Stimulated activated naive CD8-positive, alpha-beta T cell treated with anti-CD3 and anti-CD28 coated beads, Interleukin-15, Interleukin-2, amounts not matched to agents 100 ng/mL and 50 ng/mL, for 24 hours (primary cell): ENCODE results near the gene HSFX1.
"Not testable (repeated sequence)": the region's sequence is repeated elsewhere in the genome, so short reads cannot be mapped to it uniquely, and the experiment has no call there.

Source experiments
- H3K27ac Mint-ChIP-seq: one replicate; pipeline ENCODE4 v1.8.0; 2021; ENCODE audit warnings: mild to moderate bottlenecking, mixed read lengths
- H3K27me3 Mint-ChIP-seq: one replicate; pipeline ENCODE4 v1.8.0; 2021; ENCODE audit warnings: mixed read lengths
- H3K36me3 Mint-ChIP-seq: one replicate; pipeline ENCODE4 v1.8.0; 2021; ENCODE audit warnings: low read depth, mixed read lengths
- H3K4me1 Mint-ChIP-seq: one replicate; pipeline ENCODE4 v1.8.0; 2021; ENCODE audit warnings: low read depth, mixed read lengths
- H3K4me3 Mint-ChIP-seq: one replicate; pipeline ENCODE4 v1.8.0; 2021; ENCODE audit warnings: mild to moderate bottlenecking, mixed read lengths
- H3K9me3 Mint-ChIP-seq: one replicate; pipeline ENCODE4 v1.8.0; 2021; ENCODE audit warnings: mixed read lengths

Gene HSFX1

GRCh38 chrX:149781727-149782126 is 7.9 kb downstream of the HSFX1 start, which contains the start of gene MAGEA9:
TSS of gene MAGEA9 (plus strand) at chrX:149781930. CDS start at chrX:149786211, 4,281 bp downstream.
- H3K9me3 Mint-ChIP-seq, H3K27me3 Mint-ChIP-seq, H3K27ac Mint-ChIP-seq, H3K4me3 Mint-ChIP-seq, H3K36me3 Mint-ChIP-seq, H3K4me1 Mint-ChIP-seq: not testable (repeated sequence)

GRCh38 chrX:149795531-149795930 is 21.7 kb downstream of the HSFX1 start:
- H3K9me3 Mint-ChIP-seq, H3K27ac Mint-ChIP-seq, H3K36me3 Mint-ChIP-seq, H3K4me3 Mint-ChIP-seq, H3K27me3 Mint-ChIP-seq: not testable (repeated sequence)
- peaks cover 32% of the 10 kb centered on the region for H3K4me1 Mint-ChIP-seq

- Mint-ChIP-seq H3K27ac (peak overlapping the region; percentile 5), H3K4me1 (peaks cover 39% of the 10 kb centered on the region), H3K27me3 (no peaks in the 10 kb centered on the region), H3K4me3 (no peak overlapping the region), H3K36me3 (no peaks in the 10 kb centered on the region), H3K9me3 (no peaks in the 10 kb centered on the region)
These were observed 25.3 kb downstream of the HSFX1 start for GRCh38 chrX:149799095-149799714.

GRCh38 chrX:149799938-149800337 is 26.1 kb downstream of the HSFX1 start:
- Mint-ChIP-seq H3K9me3 (no peaks in the 10 kb centered on the region), H3K4me3 (no peak overlapping the region), H3K27ac (no peak overlapping the region), H3K27me3 (no peaks in the 10 kb centered on the region), H3K36me3 (no peaks in the 10 kb centered on the region), H3K4me1 (peaks cover 39% of the 10 kb centered on the region)

- no peak overlapping the region for H3K27ac Mint-ChIP-seq
- H3K36me3 Mint-ChIP-seq = no peaks in the 10 kb centered on the region
- H3K27me3 Mint-ChIP-seq = no peaks in the 10 kb centered on the region
- H3K4me1 Mint-ChIP-seq = peaks cover 24% of the 10 kb centered on the region
- H3K9me3 Mint-ChIP-seq = no peaks in the 10 kb centered on the region
- H3K4me3 Mint-ChIP-seq = no peak overlapping the region
These were observed 29.7 kb downstream of the HSFX1 start for GRCh38 chrX:149803458-149804062.

- Mint-ChIP-seq H3K9me3 (no peaks in the 10 kb centered on the region), H3K27me3 (no peaks in the 10 kb centered on the region), H3K4me1 (peaks cover 21% of the 10 kb centered on the region), H3K36me3 (no peaks in the 10 kb centered on the region), H3K4me3 (no peak overlapping the region), H3K27ac (no peak overlapping the region)
These were observed 30.2 kb downstream of the HSFX1 start for GRCh38 chrX:149804102-149804501.

- H3K27me3 Mint-ChIP-seq = no peaks in the 10 kb centered on the region
- H3K4me1 Mint-ChIP-seq = no peaks in the 10 kb centered on the region
- no peak overlapping the region for H3K27ac Mint-ChIP-seq
- no peaks in the 10 kb centered on the region for H3K9me3 Mint-ChIP-seq
- no peaks in the 10 kb centered on the region for H3K36me3 Mint-ChIP-seq
- no peak overlapping the region for H3K4me3 Mint-ChIP-seq
These were observed 34.0 kb downstream of the HSFX1 start for GRCh38 chrX:149807747-149808458.

- H3K9me3 Mint-ChIP-seq = no peaks in the 10 kb centered on the region
- no peaks in the 10 kb centered on the region for H3K36me3 Mint-ChIP-seq
- no peaks in the 10 kb centered on the region for H3K27me3 Mint-ChIP-seq
- no peak overlapping the region for H3K4me3 Mint-ChIP-seq
- H3K27ac Mint-ChIP-seq = no peak overlapping the region
- peaks cover 9% of the 10 kb centered on the region for H3K4me1 Mint-ChIP-seq
These were observed 44.8 kb downstream of the HSFX1 start for GRCh38 chrX:149818652-149819051.

- no peak overlapping the region for H3K4me3 Mint-ChIP-seq
- no peak overlapping the region for H3K27ac Mint-ChIP-seq
- H3K36me3 Mint-ChIP-seq = no peaks in the 10 kb centered on the region
- no peaks in the 10 kb centered on the region for H3K27me3 Mint-ChIP-seq
- peaks cover 9% of the 10 kb centered on the region for H3K4me1 Mint-ChIP-seq
- no peaks in the 10 kb centered on the region for H3K9me3 Mint-ChIP-seq
These were observed 45.5 kb downstream of the HSFX1 start for GRCh38 chrX:149819371-149819770.

GRCh38 chrX:149825424-149825823 is 51.6 kb downstream of the HSFX1 start:
- H3K4me3 Mint-ChIP-seq = no peak overlapping the region
- peaks cover 35% of the 10 kb centered on the region for H3K4me1 Mint-ChIP-seq
- H3K9me3 Mint-ChIP-seq = no peaks in the 10 kb centered on the region
- H3K27ac Mint-ChIP-seq = no peak overlapping the region
- no peaks in the 10 kb centered on the region for H3K36me3 Mint-ChIP-seq
- no peaks in the 10 kb centered on the region for H3K27me3 Mint-ChIP-seq
